ENCODE results near the gene PRSS12. TPM values are rescaled to one million over a fixed set of nuclear protein-coding genes. Genes with fewer than 3 reads are reported as not detected.

PRSS12 gene
- total RNA-seq, 1 experiment from 2014 or later: 11.3 TPM

DNA sequence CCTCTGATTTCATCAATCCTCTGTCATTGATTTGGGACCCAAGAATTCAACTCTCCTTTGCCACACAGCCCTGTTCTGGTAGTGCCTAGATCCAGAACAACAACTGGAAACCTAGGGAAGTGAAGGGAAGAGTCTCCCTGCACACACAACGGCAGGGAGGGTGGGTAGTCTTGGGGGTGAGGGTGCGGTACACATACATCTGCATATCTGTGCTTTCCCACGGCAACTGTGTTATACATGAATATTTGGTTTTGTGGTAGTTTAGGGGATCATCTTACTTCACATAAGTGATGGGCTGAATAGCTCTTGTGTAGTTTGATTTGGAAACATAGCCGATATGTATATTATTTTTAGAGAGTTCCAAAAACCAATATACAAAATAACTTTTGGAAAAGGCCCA lies 3.3 kb upstream of the PRSS12 start:
- Histone ChIP-seq H3K4me1 (replicated peaks; ENCODE audit: insufficient read depth) (no peaks in the 10 kb centered on the region), H3K4me2 (no peak overlapping the region), H4K20me1 (ENCODE audit: insufficient read depth) (no peaks in the 10 kb centered on the region), H2AFZ (no peak overlapping the region), H3F3A (ENCODE audit: insufficient read depth, low read depth) (no peaks in the 10 kb centered on the region), H3K4me3 (no peak overlapping the region), H3K27me3 (ENCODE audit: insufficient read depth, low read depth) (no peaks in the 10 kb centered on the region), H3K36me3 (ENCODE audit: low read depth) (no peaks in the 10 kb centered on the region), H3K79me2 (ENCODE audit: low read depth) (no peaks in the 10 kb centered on the region), H3K27ac (no peak overlapping the region), H3K9me2 (ENCODE audit: insufficient read depth) (no peaks in the 10 kb centered on the region), H3K9me3 (ENCODE audit: insufficient read depth, low read depth) (no peaks in the 10 kb centered on the region)
- CTCF ChIA-PET: no interaction called here
- TF ChIP-seq CTCF (conservative IDR thresholded peaks at IDR 0.05) (no peak), EZH2 (IDR thresholded peaks at IDR 0.05; ENCODE audit: low read depth) (no peak)
- DNase-seq: no peak
- intact Hi-C loops (cut with micrococcal nuclease; ENCODE audit: unreplicated experiment): no loop called here
- BruUV-seq (replicated peaks): no TSS peak
- POLR2A ChIA-PET (ENCODE audit: unreplicated experiment): no interaction called here

DNA sequence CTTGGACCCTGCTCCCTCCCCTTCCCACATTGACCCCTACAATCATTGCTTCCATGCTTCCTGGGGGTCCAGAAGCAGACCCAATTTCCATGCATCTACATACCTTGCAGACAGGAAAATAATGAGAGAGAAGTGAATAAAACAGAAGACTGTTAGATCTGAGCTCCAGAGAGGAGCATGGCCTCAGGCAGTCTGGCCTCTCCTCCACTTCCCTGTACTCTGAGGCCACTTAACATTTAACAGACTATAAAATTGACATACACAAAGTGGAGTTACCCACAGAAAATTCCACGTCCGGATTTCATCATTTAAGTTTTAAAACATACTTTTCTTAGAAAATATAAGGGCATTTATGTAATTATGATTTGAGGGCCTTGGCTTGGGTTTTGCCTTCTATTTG lies 2.1 kb upstream of the PRSS12 start:
- Histone ChIP-seq H3K9me3 (ENCODE audit: insufficient read depth, low read depth) (no peaks in the 10 kb centered on the region), H3K36me3 (ENCODE audit: low read depth) (no peaks in the 10 kb centered on the region), H3K79me2 (ENCODE audit: low read depth) (no peaks in the 10 kb centered on the region), H3K9me2 (ENCODE audit: insufficient read depth) (no peaks in the 10 kb centered on the region), H3K27me3 (ENCODE audit: insufficient read depth, low read depth) (no peaks in the 10 kb centered on the region), H2AFZ (no peak overlapping the region), H4K20me1 (ENCODE audit: insufficient read depth) (no peaks in the 10 kb centered on the region), H3K4me2 (no peak overlapping the region), H3F3A (ENCODE audit: insufficient read depth, low read depth) (no peaks in the 10 kb centered on the region), H3K4me1 (replicated peaks; ENCODE audit: insufficient read depth) (no peaks in the 10 kb centered on the region), H3K4me3 (no peak overlapping the region), H3K27ac (no peak overlapping the region)
- intact Hi-C loops (cut with micrococcal nuclease; ENCODE audit: unreplicated experiment): no loop called here
- CTCF ChIA-PET: no interaction called here
- POLR2A ChIA-PET (ENCODE audit: unreplicated experiment): no interaction called here
- no TSS peak for BruUV-seq (replicated peaks)
- no peak for DNase-seq
- TF ChIP-seq CTCF (conservative IDR thresholded peaks at IDR 0.05) (no peak), EZH2 (IDR thresholded peaks at IDR 0.05; ENCODE audit: low read depth) (no peak)

GRCh38 chr4:118353534-118354030 lies 779 bp upstream of the PRSS12 start:
- no peaks in the 10 kb centered on the region for H3K79me2 ChIP-seq (ENCODE audit: low read depth)
- H3F3A ChIP-seq (ENCODE audit: insufficient read depth, low read depth): no peaks in the 10 kb centered on the region
- H2AFZ ChIP-seq: peak overlapping the region; percentile 88
- H3K4me2 ChIP-seq: peak overlapping the region; percentile 75
- POLR2A ChIA-PET (ENCODE audit: unreplicated experiment): interaction anchor here (0.6 kb wide), 1 partner anchor 12 kb away, joined by 17 read pairs; no protein-coding TSS in a partner anchor
- no peaks in the 10 kb centered on the region for H3K36me3 ChIP-seq (ENCODE audit: low read depth)
- no peaks in the 10 kb centered on the region for H3K9me2 ChIP-seq (ENCODE audit: insufficient read depth)
- H3K4me1 ChIP-seq (replicated peaks; ENCODE audit: insufficient read depth): peaks cover 5% of the 10 kb centered on the region
- no peak for DNase-seq
- no peak for TF ChIP-seq EZH2 (IDR thresholded peaks at IDR 0.05; ENCODE audit: low read depth)
- TF ChIP-seq CTCF (conservative IDR thresholded peaks at IDR 0.05): no peak
- no TSS peak for BruUV-seq (replicated peaks)
- H3K27ac ChIP-seq: no peak overlapping the region
- intact Hi-C loops (cut with micrococcal nuclease; ENCODE audit: unreplicated experiment): no loop called here
- peak overlapping the region; percentile 59; the same call in 1 of the 2 replicates for H3K4me3 ChIP-seq
- CTCF ChIA-PET: interaction anchor here (0.9 kb wide), 1 partner anchor 11 kb away, joined by 3 read pairs; no protein-coding TSS in a partner anchor
- no peaks in the 10 kb centered on the region for H4K20me1 ChIP-seq (ENCODE audit: insufficient read depth)
- no peaks in the 10 kb centered on the region for H3K27me3 ChIP-seq (ENCODE audit: insufficient read depth, low read depth)
- no peaks in the 10 kb centered on the region for H3K9me3 ChIP-seq (ENCODE audit: insufficient read depth, low read depth)
